HFFc6 (cell line): Measurements from ENCODE around the gene PFN1. TPM values are rescaled to one million over a fixed set of nuclear protein-coding genes. Genes with fewer than 3 reads are reported as not detected.

Experiments
- DNase-seq: peaks from one replicate; pipeline ENCODE4 v3.0.0-alpha.2; 2018
- H3K27ac Mint-ChIP-seq: 2 replicates; pipeline ENCODE4 v1.8.0; 2020; ENCODE audit warnings: mild to moderate bottlenecking, mixed read lengths
- H3K27me3 Mint-ChIP-seq: 2 replicates; pipeline ENCODE4 v1.8.0; 2021; ENCODE audit warnings: mild to moderate bottlenecking, moderate library complexity, mixed read lengths; ENCODE audit not compliant: insufficient read depth
- H3K36me3 Mint-ChIP-seq: 2 replicates; pipeline ENCODE4 v1.8.0; 2021; ENCODE audit warnings: low read depth, mixed read lengths
- H3K4me1 Mint-ChIP-seq: 2 replicates; pipeline ENCODE4 v1.8.0; 2020; ENCODE audit warnings: low read depth, mixed read lengths
- H3K4me3 Mint-ChIP-seq: 2 replicates; pipeline ENCODE4 v1.8.0; 2020; ENCODE audit warnings: mild to moderate bottlenecking, moderate library complexity, mixed read lengths
- H3K9me3 Mint-ChIP-seq: 2 replicates; pipeline ENCODE4 v1.8.0; 2020; ENCODE audit warnings: mild to moderate bottlenecking, mixed read lengths
- CTCF ChIP-seq: fragments of 200-600 bp; sonication (generic); IDR thresholded peaks from 2 replicates; pipeline ENCODE4 v1.5.0; 2021; ENCODE audit warnings: antibody characterized with exemption, mild to moderate bottlenecking
- total RNA-seq, 6 experiments: library from RNA; stranded (reverse); fragmentation: NEBNext Ultra II Directional; extraction: Animal tissue kit (Norgen Biotek cat#: 25700); gene quantifications; 2 replicates in 1 of 6; 3 replicates in 5 of 6; pipeline ENCODE4 v1.2.3, GENCODE V29; 2021

PFN1 gene
- total RNA-seq, 6 experiments from 2014 or later = 1,630 to 1,970 (median 1,832) TPM

GRCh38 chr17:4970273-4970672 is 21.9 kb upstream of the PFN1 start:
- no peak for DNase-seq
- TF ChIP-seq CTCF = no peak
- Mint-ChIP-seq H3K27ac (no peak overlapping the region), H3K27me3 (peaks cover 10% of the 10 kb centered on the region), H3K9me3 (peaks cover 4% of the 10 kb centered on the region; the same call in 1 of the 2 replicates), H3K36me3 (peaks cover 31% of the 10 kb centered on the region), H3K4me1 (peaks cover 12% of the 10 kb centered on the region), H3K4me3 (no peak overlapping the region)

DNA sequence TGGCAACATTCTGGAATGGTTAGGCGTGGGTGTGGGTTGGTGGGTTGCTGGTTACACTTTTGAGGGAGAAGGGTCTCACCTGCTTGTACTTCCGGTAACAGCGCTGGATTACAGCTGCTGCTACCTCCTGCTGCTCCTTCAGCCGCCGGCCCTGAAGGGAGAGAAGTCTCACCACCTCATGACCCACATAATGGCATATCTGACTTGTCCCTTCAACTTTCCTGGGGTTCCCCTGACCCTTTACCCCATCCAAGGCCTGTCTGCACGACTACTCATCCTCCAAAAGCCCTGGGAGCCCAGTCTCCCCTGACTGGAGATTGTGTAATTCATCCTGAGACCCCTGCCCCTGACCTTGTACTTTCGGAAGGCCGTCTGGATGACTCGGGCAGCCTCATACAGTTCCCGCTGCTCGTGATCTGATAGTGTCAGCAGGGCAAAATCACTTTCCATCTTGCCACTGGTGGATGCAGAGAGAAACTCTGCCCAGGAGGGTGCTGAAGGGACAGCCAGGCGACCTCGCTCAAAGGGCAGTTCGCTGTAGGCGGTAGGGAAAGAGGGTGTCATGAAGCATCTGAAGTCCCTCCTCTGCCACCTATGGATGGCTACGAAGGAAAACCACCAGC is 21.3 kb upstream of the PFN1 start:
- Mint-ChIP-seq H3K9me3 (peaks cover 4% of the 10 kb centered on the region; the same call in 1 of the 2 replicates), H3K4me1 (peaks cover 15% of the 10 kb centered on the region), H3K27ac (no peak overlapping the region), H3K36me3 (peaks cover 34% of the 10 kb centered on the region), H3K27me3 (peaks cover 13% of the 10 kb centered on the region), H3K4me3 (no peak overlapping the region)
- DNase-seq = peak; percentile 57
- no peak for TF ChIP-seq CTCF

- Mint-ChIP-seq H3K4me1 (peaks cover 15% of the 10 kb centered on the region), H3K4me3 (no peak overlapping the region), H3K36me3 (peaks cover 34% of the 10 kb centered on the region), H3K27me3 (peaks cover 16% of the 10 kb centered on the region), H3K9me3 (peaks cover 4% of the 10 kb centered on the region; the same call in 1 of the 2 replicates), H3K27ac (no peak overlapping the region)
- DNase-seq = peak; percentile 89
- no peak for TF ChIP-seq CTCF
Measured at GRCh38 chr17:4969047-4969550, 20.8 kb upstream of the PFN1 start.

GRCh38 chr17:4968486-4969046 is 20.2 kb upstream of the PFN1 start:
- Mint-ChIP-seq H3K4me3 (no peak overlapping the region), H3K4me1 (peaks cover 15% of the 10 kb centered on the region), H3K36me3 (peaks cover 30% of the 10 kb centered on the region), H3K27me3 (peaks cover 18% of the 10 kb centered on the region), H3K27ac (no peak overlapping the region), H3K9me3 (peaks cover 4% of the 10 kb centered on the region; the same call in 1 of the 2 replicates)
- DNase-seq = no peak
- no peak for TF ChIP-seq CTCF

- peak; percentile 43 for TF ChIP-seq CTCF
- peaks cover 4% of the 10 kb centered on the region; the same call in 1 of the 2 replicates for H3K9me3 Mint-ChIP-seq
- no peak within 1 kb of the TSS for H3K27ac Mint-ChIP-seq
- peaks cover 15% of the 10 kb centered on the region for H3K4me1 Mint-ChIP-seq
- H3K4me3 Mint-ChIP-seq = no peak within 1 kb of the TSS
- peaks cover 29% of the 10 kb centered on the region for H3K36me3 Mint-ChIP-seq
- H3K27me3 Mint-ChIP-seq = peaks cover 18% of the 10 kb centered on the region
- DNase-seq = peak; percentile 92
Measured at GRCh38 chr17:4967539-4968485, 19.5 kb upstream of the PFN1 start, which contains the start of gene SPAG7. Gene SPAG7 (minus strand): TSS chr17:4967817. CDS start chr17:4967804, 13 bp downstream.
